NK-92 (cell line): ENCODE results near the gene CRKL.
"Not testable (repeated sequence)": the region's sequence is repeated elsewhere in the genome, so short reads cannot be mapped to it uniquely, and the experiment has no call there.

Experiments
- DNase-seq: peaks from one replicate; lab custom pipeline; 2025; ENCODE audit not compliant: unreplicated experiment; lab: John Stamatoyannopoulos, UW

Gene CRKL, protein sequence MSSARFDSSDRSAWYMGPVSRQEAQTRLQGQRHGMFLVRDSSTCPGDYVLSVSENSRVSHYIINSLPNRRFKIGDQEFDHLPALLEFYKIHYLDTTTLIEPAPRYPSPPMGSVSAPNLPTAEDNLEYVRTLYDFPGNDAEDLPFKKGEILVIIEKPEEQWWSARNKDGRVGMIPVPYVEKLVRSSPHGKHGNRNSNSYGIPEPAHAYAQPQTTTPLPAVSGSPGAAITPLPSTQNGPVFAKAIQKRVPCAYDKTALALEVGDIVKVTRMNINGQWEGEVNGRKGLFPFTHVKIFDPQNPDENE

DNA sequence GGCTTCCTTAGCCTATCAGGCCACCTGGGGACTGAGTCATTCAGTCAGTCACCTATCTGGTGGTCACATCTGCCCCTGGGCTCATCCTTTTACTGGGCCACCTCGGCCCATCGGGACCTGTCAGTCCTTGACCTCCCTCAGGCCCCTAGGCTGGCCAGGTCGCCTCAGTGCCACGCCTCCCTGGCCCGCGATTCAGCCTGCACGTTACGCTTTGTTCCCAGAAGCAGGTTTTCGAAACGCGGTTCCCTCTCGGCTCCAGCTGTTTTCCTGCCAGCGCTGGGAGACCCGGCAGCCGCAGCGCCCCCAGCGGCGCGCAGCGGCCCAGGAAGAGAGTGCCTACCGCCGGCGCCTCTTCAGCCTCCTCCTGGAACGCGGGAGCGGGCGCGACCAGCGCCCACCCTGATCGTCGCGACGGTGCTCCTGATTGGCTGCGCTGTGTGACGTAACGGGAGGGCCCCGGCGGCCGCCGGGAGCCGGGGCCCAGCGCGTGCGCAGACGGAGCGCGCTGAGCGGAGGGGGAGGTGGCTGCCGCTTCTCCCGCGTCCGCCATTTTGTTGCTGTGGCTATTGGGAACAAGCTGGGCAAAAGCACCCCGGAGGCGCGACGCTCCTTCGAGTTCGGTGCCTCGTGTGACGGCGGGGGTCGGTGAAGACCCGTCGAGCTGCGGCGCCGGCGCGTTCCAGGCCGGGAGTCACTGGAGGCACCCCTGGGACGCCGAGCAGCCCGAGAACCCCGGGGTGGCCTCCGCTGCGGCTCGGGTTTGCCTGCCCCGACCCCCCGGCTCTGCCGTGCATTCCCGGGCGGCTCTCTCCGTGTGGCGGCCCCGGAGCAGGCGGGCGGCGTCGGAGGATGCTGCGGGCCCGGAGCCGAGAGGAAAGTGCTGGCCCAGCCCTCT, at the start of gene CRKL:
CRKL (plus strand) TSS at position 492 of the 895 bp plus-strand sequence. CDS start 528 bp downstream, outside the sequence.
- DNase-seq = peak; percentile 66

DNA sequence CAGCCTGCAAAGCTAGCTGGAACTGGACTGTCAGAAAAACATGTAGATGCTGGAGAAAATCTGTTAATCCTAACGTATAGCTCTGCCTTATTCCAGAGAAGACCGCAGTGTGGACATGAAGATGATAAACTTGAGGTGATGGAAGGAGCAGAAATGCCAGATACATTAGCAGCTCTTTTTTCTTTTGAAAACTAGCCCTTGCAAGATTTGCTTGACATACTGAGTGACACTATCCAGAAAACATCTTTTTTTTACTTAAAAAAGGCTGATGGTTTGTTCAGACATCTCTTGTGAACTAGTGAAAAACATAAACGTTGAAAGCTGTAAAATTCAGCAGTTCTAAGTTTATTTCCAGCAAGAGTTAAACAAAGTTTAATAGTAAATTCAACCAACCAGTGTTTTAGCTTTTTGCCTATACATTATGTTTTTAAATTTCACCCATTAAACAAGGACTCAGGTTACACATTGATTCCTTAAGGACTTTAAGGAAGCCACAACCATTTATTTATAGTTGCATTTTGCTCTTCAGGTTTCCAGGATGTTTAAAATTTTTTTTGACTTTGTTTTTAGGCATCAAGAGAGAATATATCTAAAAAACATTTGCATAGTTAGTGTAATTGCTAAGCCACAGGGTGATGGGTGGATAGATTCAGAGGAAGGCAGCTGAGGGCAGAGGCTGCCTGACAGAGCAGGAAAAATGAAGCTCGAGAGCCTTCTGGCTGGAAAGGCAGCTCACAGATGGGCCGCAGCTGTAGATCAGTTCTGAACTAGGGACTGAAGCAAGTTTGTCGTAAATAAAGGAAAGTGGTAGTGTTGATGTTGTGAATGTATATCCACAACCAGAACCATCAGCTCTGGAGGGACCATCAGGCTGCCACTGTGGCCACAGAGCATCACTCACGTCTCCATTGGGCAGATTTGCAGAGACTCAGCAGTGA, 48.9 kb upstream of the CRKL start:
- no peak for DNase-seq

DNA sequence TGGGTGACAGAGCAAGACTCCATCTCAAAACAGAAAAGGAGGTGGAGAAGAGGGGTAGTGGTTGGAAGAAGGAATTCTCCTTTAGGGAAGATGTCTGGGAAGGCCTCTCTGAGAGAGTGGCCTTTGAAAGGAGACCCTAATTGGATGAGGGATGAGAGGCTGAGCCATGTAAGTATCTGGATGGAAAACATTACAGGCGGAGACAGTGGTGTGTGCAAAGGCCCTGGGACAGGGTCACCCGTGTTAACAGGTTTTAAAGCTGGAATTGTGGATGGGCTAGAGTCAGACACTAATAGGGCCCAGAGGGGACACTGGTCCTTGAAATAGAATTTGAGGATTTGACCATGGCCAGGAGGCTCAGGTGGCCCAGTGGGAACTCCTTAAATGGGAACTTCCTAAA, 48.0 kb upstream of the CRKL start:
- DNase-seq = no peak

DNA sequence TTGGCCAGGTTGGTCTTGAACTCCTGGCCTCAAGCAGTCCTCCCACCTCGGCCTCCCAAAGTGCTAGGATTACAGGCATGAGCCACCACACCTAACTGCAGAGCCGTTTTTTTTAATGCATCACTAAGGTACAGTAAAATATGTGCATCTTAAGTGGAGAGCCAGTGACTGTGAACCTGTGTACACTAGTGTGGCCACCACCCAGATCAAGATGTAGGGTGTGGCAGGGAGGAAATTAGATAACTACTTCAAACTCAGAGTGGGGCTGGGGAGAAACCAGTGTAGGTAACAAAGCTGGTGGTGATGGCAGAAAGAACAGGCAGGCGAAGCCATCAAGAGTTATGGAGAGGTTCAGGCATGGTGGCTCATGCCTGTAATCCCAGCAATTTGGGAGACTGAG, 44.0 kb upstream of the CRKL start:
- DNase-seq = no peak

DNA sequence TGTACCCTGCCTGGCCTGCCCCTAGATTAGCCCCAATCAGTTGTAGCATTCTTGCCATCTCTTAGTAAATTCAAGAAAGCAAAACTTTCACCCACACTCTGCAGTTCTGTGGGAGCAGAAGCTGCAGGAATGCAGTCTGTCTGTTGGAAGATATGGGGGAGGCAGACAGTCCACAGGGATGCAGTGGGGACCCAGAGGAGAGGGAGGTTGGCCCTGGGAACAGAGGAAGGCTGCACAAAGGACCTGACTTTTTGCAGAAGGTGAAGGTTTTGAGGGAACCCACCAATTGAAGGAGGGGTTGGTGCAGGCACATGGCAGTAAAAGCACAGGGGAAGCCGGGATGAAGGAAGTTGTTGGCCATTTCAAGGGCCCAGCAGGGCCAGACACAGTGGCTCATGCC, 41.9 kb upstream of the CRKL start:
- DNase-seq = no peak

DNA sequence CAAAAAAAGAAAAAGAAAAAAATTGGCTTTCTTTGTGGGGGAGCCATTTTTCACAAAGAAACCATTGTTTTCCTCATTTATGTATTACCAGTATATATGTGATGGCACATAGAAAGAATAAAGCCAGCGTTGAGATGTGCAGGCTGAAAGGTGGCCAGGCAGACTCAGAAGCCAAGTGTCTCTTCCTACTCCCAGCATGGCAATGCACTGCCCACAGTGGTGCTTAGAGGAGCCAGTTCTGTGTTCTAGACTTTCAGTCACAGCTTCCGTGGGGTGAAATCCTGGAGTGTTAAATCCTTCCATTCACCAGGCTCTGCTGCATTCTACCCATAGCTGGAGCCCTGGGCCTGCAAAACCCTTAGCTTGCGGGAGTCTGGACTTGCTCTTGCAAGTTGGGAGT, 39.5 kb upstream of the CRKL start:
- DNase-seq = no peak

DNA sequence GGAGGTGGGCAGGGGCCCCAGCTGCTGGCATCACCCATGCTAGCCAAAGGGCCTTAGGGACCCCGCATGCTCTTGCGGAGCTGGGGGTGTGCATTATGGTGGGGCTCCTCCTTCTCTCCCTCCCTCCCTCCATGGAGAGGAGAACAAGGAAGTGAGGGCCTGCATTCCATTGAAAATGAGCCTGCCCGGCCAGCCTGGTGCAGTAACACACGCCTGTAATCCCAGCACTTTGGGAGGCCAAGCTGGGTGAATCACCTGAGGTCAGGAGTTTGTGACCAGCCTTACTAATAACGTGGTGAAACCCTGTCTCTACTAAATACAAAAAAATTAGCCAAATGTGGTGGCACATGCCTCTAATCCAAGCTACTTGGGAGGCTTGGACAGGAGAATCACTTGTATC, 36.0 kb upstream of the CRKL start:
- no peak for DNase-seq

DNA sequence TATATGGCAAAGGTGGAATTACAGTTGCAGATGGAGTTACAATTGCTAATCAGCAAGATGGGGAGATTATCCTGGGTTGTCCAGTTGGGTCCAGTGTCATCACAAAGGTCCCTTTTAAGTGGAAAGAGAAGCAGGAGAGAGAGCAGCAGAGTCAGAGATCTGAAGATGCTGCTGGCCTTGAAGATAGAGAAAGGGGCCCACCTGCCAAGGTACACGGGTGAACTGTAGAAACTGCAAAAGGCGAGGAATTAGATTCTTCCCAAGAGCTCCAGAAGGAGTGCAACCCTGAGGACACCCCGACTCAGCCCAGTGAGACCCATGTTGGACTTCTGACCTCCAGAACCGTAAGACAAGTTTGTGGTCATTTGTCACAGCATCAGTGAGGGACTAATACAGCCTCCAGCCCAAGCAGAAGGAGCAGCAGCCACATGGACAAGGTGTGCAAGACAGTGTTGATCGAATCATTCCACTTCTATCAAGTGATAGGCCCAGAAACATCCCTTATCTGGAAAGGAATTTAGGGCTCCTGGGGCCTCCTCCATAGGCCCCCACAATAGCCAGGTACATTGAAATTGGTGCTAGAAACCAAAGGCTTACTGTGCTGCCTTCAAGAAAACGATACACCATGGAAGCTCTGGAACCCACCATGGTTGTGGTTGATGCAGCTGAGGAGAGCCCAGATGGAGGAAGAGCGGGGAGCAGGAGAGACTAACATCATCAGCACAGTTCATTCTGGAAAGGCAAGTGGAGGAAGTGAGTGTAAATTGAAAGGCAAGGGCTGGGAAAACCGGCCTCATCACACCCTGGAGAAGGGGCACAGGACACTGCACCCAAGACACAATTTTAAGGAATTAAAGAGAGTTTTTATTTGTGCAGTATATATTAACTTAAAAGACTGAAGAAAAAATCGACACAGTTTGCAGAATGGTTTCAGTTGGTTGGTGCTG, 35.1 kb upstream of the CRKL start:
- no peak for DNase-seq

DNA sequence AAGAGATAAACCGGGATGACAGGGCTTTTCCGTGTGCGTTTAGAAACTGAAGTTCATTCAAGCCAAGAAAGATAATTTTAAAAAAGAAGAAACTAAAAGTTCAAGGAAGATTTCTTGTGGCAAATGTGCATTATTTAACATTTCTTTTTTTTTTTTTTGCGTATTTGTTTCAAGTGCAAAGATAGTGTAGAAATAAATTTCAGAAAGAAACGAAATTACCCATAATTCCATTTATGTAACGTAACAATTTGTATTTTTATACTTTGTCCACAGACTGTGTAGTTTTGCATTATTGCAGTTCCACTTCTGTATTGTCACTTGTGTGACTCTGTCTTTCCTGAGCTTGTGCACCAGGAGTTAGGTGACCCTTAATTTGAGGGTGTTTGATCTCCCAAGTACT, 34.4 kb upstream of the CRKL start:
- DNase-seq = no peak

DNA sequence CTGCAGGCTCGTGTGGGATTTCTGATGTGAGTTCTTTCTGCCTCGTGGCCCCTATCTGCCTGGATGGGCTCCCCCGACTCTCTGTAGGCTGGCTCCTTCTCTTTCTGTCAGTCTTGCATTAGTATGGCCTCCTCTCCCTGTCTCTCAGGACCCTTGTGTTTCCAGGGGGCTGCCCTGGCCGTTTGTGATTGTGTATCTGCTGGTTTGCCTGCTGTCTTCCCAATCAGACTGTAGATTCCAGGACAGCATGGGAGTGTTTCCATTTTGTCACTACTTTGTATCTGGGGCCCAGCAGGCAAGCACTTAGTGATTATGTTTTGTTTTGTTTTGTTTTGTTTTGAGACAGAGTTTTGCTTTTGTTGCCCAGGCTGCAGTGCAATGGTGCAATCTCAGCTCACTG, 32.8 kb upstream of the CRKL start:
- DNase-seq = no peak

DNA sequence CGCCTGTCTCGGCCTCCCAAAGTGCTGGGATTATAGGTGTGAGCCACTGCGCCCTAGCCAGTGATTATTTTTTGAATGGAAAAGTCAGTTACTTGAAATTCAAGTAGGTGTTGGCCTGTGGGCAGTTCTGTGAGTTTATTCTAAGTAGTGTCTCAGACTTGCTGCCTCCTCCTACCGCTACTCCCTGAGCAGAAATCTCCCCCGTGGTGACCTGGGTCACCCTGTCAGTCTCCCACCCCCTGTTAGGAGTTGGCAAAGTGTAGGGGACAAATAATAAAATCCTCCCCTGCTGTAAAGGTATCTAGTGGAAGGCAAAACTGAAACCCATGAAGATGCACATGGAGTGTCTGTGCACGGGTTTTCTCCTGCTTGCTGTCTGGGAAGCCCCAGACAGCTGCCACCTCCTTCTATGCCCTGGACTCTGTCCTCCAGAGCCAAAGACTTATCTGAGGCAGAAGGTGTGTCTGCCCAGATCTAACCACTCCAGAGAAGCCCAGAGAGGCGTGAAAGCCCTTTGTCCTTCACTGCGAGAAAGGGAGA, 32.1 kb upstream of the CRKL start:
- DNase-seq = no peak

DNA sequence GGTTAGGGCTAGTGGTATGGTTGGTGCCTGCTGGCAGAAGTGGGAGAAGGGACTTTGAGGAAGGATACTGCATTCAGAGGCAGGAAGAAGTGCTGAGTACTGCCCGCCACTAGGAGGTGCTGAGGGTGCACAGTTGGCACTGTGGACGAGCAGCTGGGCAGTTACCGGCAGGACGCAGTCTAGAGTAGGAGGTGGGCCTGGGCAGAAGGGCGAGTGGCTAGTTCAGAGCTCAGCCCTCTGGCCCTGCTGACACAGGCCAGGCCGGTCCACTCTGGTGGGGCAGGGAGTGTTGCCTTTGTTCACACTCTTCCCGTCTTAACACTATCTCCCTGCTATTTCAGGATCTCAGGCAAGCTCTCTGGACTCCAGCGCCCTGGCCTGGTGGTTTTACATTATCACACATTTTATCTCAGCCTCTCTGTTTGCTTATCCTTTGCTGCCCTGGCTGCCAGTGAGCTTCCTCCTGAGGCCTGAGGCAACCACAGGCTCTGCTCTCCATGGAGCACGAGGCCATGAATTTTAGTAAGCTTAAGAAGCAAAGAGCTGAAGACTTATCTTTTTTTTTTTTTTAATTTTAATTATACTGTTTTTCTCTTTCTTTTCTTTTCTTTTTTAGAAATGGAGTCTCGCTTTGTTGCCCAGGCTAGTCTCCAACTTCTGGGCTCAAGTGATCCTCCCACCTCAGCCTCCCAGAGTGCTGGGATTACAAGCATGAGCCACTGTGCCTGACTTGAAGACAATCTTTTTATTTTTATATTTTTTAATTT, 31.5 kb upstream of the CRKL start:
- no peak for DNase-seq

DNA sequence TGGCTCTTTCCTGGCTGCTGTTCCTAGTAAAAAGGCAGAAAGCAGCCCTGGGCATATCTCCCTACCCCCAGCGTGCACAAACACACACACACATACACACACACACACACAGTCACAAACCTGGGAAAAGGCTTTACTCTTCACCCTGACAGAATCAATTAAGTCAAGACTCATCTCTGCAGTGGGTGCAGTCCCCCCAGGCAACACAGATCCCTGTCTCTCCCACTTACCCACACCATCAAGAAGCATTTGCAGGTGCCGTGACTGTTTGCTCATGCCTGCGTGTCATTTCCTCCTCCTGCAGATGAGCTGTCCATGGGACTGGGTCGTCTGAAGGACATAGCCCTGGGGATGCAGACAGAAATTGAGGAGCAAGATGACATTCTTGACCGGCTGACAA, 29.8 kb upstream of the CRKL start:
- no peak for DNase-seq

DNA sequence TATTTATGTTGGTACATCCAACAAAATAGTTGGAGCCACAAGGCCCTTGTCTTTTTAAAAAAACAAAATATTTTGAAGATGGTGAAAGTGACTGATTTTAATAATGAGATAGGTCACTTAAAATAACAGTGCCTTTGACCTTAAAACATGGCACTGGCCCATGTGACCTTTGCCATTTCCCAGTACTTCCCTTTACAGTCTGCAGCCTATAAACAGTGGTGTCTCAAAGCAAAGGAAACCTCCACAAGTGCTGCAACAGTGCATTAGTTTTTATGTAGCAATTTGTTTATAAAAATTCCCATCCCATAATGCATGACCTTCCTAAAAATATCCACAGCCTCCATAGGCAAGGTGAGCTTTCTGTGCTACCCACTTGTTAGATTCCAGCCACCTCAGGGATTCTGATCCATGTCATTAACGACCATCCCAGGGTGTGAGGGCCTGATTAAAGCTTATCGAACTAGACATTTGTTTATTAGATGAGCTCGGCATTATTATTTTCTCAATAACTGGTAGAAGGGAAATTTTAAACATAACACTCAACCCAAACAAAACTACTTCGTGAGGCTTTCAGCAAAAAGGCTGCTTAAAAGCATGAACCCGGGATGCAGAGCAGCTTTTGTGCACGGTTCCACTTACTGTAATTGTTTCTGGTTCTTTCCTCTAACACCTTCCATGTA, 28.0 kb upstream of the CRKL start:
- no peak for DNase-seq

DNA sequence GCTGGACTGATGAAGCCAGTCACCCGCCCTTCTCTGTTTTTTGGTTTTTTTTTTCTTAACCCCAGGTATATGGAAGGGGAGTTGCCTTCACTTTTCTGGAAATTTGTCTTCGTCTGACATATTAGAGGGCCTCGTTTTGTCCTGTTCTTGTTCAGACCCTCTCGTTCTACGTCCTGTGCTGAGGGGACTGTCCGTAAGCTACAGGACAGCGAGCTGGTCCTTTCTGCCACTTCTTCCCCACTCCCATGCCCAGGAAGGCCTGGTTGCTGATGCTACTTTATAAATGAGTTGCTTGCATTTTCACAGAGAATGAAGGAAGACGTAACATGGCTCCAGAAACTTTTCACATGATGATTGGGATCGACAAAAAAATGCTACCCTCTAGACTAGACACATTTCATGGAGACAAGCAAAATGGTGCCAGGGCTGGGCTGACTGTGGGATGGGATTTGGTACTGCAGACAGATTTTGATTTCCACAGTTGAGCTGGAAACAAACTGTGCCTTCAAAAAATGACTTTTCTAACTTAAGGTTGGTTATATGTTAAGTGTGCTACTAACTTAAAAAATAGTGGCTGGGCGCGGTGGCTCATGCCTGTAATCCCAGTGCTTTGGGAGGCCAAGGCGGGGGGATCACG, 27.2 kb upstream of the CRKL start:
- no peak for DNase-seq

DNA sequence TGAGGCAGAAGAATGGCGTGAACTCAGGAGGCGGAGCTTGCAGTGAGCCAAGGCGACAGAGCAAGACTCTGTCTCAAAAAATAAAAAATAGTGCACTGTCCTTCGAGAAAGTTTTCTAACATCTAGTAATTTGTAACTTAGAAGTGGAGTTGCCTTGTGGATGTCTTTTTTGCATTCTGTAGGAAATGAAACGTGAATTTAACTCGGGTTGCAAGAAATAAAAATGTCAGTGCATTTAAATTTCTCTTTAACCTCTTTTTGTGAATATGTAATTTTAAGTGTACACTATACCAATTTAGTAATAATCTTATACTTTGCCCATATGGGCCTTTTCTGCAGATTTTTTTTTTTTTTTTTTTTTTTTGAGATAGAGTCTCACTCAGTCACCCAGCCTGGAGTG, 26.2 kb upstream of the CRKL start:
- DNase-seq = no peak

DNA sequence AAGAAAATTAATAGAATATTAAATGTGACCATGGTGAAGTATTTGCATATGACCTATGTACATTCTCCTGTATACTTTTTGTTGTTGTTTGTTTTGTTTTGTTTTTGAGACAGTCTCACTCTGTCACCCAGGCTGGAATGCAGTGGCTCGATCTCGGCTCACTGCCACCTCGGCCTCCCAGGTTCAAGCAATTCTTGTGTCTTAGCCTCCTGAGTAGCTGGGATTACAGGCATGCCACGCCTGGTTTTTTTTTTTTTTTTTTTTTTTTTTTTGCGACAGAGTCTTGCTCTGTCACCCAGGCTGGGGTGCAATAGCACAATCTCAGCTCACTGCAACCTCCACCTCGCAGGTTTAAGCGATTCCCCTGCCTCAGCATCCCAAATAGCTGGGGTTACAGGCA, 19.5 kb upstream of the CRKL start:
- DNase-seq = not testable (repeated sequence)

DNA sequence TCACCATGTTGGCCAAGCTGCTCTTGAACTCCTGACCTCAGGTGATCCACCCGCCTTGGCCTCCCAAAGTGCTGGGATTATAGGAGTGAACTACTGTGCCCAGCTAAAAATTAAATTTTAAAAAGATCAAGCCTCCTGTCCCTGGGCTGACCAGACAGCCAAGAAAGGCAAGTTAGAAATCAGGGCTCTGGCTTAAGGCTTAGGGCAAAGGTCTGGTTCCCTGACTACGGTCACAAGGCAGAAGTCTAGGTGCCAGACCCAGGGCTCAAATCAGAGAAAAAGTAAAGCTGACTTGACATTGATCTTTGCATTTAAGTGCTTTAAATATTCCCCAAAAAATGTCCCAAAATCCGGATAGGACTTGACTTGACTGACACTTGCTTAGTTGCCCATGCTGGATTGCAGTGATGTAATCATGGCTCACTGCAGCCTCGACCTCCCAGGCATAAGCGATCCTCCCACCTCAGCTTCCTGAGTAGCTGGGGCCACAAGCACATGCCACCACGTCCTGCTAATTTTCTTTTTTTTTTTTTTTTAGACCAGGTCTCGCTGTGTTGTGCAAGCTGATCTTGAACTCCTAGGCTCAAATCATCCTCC, 17.3 kb upstream of the CRKL start:
- no peak for DNase-seq
